ENCODE measurements around the gene CAMKK1. TPM values are rescaled to one million over a fixed set of nuclear protein-coding genes. Genes with fewer than 3 reads are reported as not detected.

CAMKK1 gene
- total and polyA plus RNA-seq, 12 donors = 1.8 to 5.7 (median 3.6) TPM

GRCh38 chr17:3886776-3887175 is 6.1 kb downstream of the CAMKK1 start:
- peak overlapping the region in 1 of 10 donors; percentile 5 for H3K4me3 ChIP-seq
- peaks cover 15 to 68% (median 52%) of the 10 kb centered on the region in 9 donors for H3K4me1 ChIP-seq
- no peaks in the 10 kb centered on the region for H3K27me3 ChIP-seq
- WGBS, 2 donors = 62 to 65% methylated on average over 10 of the region's 10 CpGs
- H3K36me3 ChIP-seq = peaks cover 0 to 36% (median 6%) of the 10 kb centered on the region in 9 donors
- DNase-seq (peak in 1 of 2 donors; percentile 38), ATAC-seq (peak in 6 of 8 donors; percentile 19 to 55 (median 35))
- peak overlapping the region in 7 of 10 donors; percentile 32 to 93 (median 79) for H3K27ac ChIP-seq
- intact Hi-C loops (cut with DNase I) = no loop called here
- H3K9me3 ChIP-seq = no peaks in the 10 kb centered on the region
- TF ChIP-seq CTCF (IDR thresholded peaks at IDR 0.05) = no peak

- peak overlapping the region in 1 of 10 donors; percentile 93 for H3K27ac ChIP-seq
- intact Hi-C loops (cut with DNase I) = no loop called here
- 86 to 88% methylated on average over 4 of the region's 4 CpGs for WGBS, 2 donors
Observed at GRCh38 chr17:3885970-3886369, 6.9 kb downstream of the CAMKK1 start.

GRCh38 chr17:3885271-3885670 is 7.6 kb downstream of the CAMKK1 start:
- no peak overlapping the region for H3K27ac ChIP-seq
- no peak for TF ChIP-seq CTCF (IDR thresholded peaks at IDR 0.05)
- no peaks in the 10 kb centered on the region for H3K27me3 ChIP-seq
- peaks cover 9 to 53% (median 43%) of the 10 kb centered on the region in 9 donors for H3K4me1 ChIP-seq
- intact Hi-C loops (cut with DNase I) = no loop called here
- peaks cover 0 to 45% (median 6%) of the 10 kb centered on the region in 9 donors for H3K36me3 ChIP-seq
- no peak for ATAC-seq
- 75% methylated on average over 14 of the region's 14 CpGs for WGBS, 2 donors
- no peak for DNase-seq
- H3K4me3 ChIP-seq = no peak overlapping the region
- no peaks in the 10 kb centered on the region for H3K9me3 ChIP-seq

More at GRCh38 chr17:3885970-3886369, 6.9 kb downstream of the CAMKK1 start:
- Histone ChIP-seq H3K4me3 (no peak overlapping the region), H3K9me3 (no peaks in the 10 kb centered on the region), H3K36me3 (peaks cover 0 to 41% (median 6%) of the 10 kb centered on the region in 9 donors), H3K27me3 (no peaks in the 10 kb centered on the region), H3K4me1 (peaks cover 10 to 60% (median 45%) of the 10 kb centered on the region in 9 donors)
- ATAC-seq = no peak
- DNase-seq = no peak
- TF ChIP-seq CTCF (IDR thresholded peaks at IDR 0.05) = no peak

- ATAC-seq (no peak), DNase-seq (no peak)
- no peak for TF ChIP-seq CTCF (IDR thresholded peaks at IDR 0.05)
- Histone ChIP-seq H3K36me3 (peaks cover 0 to 49% (median 6%) of the 10 kb centered on the region in 9 donors), H3K27me3 (no peaks in the 10 kb centered on the region), H3K9me3 (no peaks in the 10 kb centered on the region), H3K4me3 (no peak overlapping the region), H3K27ac (no peak overlapping the region), H3K4me1 (peaks cover 7 to 53% (median 42%) of the 10 kb centered on the region in 9 donors)
- 93 to 96% methylated on average over 12 of the region's 12 CpGs for WGBS, 2 donors
- intact Hi-C loops (cut with DNase I) = no loop called here
Observed at GRCh38 chr17:3884188-3884587, 8.7 kb downstream of the CAMKK1 start.
